ENCODE results near the gene RNF150. TPM values are rescaled to one million over a fixed set of nuclear protein-coding genes. Genes with fewer than 3 reads are reported as not detected.
"Not testable (repeated sequence)": the region's sequence is repeated elsewhere in the genome, so short reads cannot be mapped to it uniquely, and the experiment has no call there.

The RNF150 gene
- total RNA-seq, 4 donors from 2014 or later, result 13.1 to 24.3 (median 15.7) TPM

DNA sequence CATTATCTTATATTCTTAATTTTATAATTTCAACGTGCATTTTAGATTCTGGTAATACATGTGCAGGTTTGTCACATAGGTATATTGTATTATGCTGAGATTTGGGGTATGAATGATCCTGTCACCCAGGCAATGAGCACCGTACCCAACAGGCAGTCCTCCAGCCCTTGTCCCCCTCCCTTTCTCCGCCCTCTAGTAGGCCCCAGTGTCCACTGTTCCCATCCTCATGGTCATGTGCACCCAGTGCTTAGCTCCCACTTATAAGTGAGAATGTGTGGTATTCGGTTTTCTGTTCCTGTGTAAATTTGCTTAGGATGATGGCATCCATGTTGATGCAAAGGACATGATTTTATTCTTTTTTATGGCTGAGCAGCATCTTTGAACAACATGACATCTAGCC, 70.6 kb downstream of the RNF150 start:
- no peak for DNase-seq (ENCODE audit: low spot score in 2 of 2)
- no peak overlapping the region for H3K27ac ChIP-seq
- H3K27me3 ChIP-seq, result no peaks in the 10 kb centered on the region
- H3K4me3 ChIP-seq, result no peak overlapping the region
- H3K4me1 ChIP-seq, result peaks cover 0 to 4% (median 0%) of the 10 kb centered on the region in 4 donors
- H3K9me3 ChIP-seq, result no peaks in the 10 kb centered on the region
- 83 to 86% methylated on average over 4 of the region's 4 CpGs for WGBS, 2 donors
- TF ChIP-seq, protein P1, sequence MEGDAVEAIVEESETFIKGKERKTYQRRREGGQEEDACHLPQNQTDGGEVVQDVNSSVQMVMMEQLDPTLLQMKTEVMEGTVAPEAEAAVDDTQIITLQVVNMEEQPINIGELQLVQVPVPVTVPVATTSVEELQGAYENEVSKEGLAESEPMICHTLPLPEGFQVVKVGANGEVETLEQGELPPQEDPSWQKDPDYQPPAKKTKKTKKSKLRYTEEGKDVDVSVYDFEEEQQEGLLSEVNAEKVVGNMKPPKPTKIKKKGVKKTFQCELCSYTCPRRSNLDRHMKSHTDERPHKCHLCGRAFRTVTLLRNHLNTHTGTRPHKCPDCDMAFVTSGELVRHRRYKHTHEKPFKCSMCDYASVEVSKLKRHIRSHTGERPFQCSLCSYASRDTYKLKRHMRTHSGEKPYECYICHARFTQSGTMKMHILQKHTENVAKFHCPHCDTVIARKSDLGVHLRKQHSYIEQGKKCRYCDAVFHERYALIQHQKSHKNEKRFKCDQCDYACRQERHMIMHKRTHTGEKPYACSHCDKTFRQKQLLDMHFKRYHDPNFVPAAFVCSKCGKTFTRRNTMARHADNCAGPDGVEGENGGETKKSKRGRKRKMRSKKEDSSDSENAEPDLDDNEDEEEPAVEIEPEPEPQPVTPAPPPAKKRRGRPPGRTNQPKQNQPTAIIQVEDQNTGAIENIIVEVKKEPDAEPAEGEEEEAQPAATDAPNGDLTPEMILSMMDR (IDR thresholded peaks at IDR 0.05), result no peak
- no peak for TF ChIP-seq EP300 (IDR thresholded peaks at IDR 0.05)
- TF ChIP-seq POLR2A (IDR thresholded peaks at IDR 0.05), result no peak
- no peaks in the 10 kb centered on the region for H3K36me3 ChIP-seq

DNA sequence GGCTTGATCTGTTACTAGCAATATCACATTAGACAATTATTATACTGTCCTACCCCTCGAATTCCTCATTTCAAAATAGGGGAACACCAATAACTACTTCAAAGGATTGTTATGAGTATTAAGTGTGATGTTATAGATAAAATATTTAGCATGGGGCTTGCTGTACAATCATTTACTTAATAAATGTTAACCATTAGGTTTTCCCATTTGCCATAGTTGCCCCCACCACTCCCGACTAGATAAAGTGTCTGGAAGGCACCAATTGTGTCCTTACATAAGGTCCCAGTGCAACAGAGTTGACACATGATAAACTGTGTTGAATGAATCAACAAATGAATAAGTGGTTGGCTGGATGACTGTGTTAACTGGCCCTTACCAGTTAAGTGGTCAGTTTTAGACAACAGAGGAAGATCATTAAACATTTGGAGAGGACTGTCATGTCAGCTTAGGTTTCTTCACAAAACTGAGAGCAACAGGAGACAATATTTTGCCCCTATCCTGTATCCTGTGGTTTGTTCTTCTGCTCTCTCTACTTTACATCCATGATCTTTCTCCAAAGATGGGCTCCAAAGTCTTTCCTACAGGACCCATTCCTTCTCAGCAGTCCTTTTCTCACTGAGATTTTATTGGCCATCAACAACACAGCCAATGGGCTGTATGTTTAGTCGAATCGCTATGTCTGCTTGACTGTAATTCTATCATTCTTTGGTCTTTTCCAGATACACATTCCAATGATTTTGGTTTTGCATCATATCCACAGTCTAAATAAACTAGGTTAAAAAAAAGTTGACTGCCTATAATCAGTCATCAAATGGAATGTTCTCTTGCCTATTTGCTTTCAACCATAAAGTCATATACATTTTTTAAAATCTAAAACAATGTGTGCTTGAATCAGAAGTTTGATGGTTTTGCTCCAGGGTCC, 74.4 kb downstream of the RNF150 start:
- Histone ChIP-seq H3K27me3 (no peaks in the 10 kb centered on the region), H3K27ac (no peak overlapping the region), H3K4me1 (no peaks in the 10 kb centered on the region), H3K36me3 (no peaks in the 10 kb centered on the region), H3K9me3 (no peaks in the 10 kb centered on the region), H3K4me3 (no peak overlapping the region)
- TF ChIP-seq EP300 (IDR thresholded peaks at IDR 0.05) (no peak), POLR2A (IDR thresholded peaks at IDR 0.05) (no peak)
- TF ChIP-seq, protein P1 (IDR thresholded peaks at IDR 0.05), result no peak
- 87 to 90% methylated on average over 4 of the region's 4 CpGs for WGBS, 2 donors
- no peak for DNase-seq (ENCODE audit: low spot score in 2 of 2)

DNA sequence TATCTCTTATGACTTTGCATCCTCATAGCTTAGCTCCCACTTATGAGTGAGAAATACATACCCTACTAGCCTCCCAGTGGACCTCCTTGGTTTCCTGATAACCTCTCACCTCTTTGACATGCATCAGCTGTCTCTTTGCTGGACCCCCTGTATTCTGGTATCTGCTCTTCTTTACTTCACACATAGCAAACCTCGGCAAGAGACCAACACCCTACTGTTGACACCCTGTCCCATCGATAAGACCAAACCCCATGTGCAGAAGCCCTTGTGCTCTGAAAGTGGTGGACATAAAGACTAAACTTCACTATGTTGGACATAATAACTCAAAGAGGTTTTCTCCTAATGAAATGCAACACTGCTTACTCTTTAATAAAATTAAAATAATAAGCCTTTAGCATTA, 75.7 kb downstream of the RNF150 start:
- Histone ChIP-seq H3K36me3 (no peaks in the 10 kb centered on the region), H3K27me3 (no peaks in the 10 kb centered on the region), H3K4me1 (no peaks in the 10 kb centered on the region), H3K9me3 (no peaks in the 10 kb centered on the region), H3K27ac (no peak overlapping the region), H3K4me3 (no peak overlapping the region)
- DNase-seq (ENCODE audit: low spot score in 2 of 2), result no peak
- TF ChIP-seq POLR2A (IDR thresholded peaks at IDR 0.05) (no peak), EP300 (IDR thresholded peaks at IDR 0.05) (no peak)
- WGBS, 2 donors, result 91 to 94% methylated on average over 2 of the region's 2 CpGs

DNA sequence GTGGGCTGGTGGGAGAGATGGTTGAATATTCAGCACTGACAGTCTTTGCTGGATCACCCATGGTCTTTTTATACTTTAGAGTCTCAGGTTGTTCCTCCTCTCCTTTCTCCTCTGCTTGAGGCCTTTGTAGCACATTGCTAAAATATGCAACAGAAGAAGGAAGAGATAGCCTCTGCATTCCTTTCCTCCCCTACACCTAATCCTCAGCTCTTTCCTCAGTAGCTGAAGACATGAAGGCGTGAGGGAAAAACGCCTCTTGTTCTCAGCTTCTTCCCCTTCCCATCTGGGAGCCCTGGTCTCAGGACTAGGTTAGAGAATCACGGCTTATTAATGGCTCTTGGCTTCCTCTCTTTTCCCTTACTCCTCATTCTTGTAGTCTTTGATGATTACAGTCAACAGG, 76.8 kb downstream of the RNF150 start:
- H3K4me3 ChIP-seq, result no peak overlapping the region
- peaks cover 0 to 3% (median 0%) of the 10 kb centered on the region in 4 donors for H3K9me3 ChIP-seq
- no peak overlapping the region for H3K27ac ChIP-seq
- H3K36me3 ChIP-seq, result no peaks in the 10 kb centered on the region
- 79 to 84% methylated on average over 3 of the region's 3 CpGs for WGBS, 2 donors
- DNase-seq (ENCODE audit: low spot score in 2 of 2), result no peak
- no peak for TF ChIP-seq EP300 (IDR thresholded peaks at IDR 0.05)
- TF ChIP-seq, protein P1 (IDR thresholded peaks at IDR 0.05), result no peak
- no peak for TF ChIP-seq POLR2A (IDR thresholded peaks at IDR 0.05)
- no peaks in the 10 kb centered on the region for H3K27me3 ChIP-seq
- no peaks in the 10 kb centered on the region for H3K4me1 ChIP-seq

DNA sequence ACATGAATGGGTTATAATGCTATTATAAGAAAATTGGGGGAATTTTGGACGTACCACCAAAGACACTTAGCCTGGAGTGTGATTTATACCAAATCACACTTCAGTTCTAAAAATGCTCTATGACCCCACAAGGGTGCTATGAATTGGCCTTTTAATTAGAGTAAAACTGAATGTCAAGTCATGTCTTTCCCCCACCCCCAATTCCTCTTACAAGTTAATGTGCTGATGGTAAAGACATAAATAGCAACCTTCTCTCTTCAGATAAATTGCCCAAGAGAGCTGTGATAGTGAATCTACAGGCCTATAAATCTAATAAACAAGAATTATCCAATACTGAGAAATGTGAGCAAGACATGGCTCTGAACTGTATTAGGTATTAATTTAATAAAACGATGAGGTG, 78.8 kb downstream of the RNF150 start:
- TF ChIP-seq, protein P1 (IDR thresholded peaks at IDR 0.05), result no peak
- no peak for TF ChIP-seq POLR2A (IDR thresholded peaks at IDR 0.05)
- TF ChIP-seq EP300 (IDR thresholded peaks at IDR 0.05), result no peak
- peaks cover 0 to 12% (median 0%) of the 10 kb centered on the region in 4 donors for H3K9me3 ChIP-seq
- WGBS, 2 donors, result 84 to 86% methylated on average over 2 of the region's 2 CpGs
- peaks cover 0 to 3% (median 0%) of the 10 kb centered on the region in 3 donors for H3K36me3 ChIP-seq
- DNase-seq (ENCODE audit: low spot score in 2 of 2), result no peak
- H3K4me3 ChIP-seq, result no peak overlapping the region
- H3K27me3 ChIP-seq, result no peaks in the 10 kb centered on the region
- H3K27ac ChIP-seq, result no peak overlapping the region
- no peaks in the 10 kb centered on the region for H3K4me1 ChIP-seq

DNA sequence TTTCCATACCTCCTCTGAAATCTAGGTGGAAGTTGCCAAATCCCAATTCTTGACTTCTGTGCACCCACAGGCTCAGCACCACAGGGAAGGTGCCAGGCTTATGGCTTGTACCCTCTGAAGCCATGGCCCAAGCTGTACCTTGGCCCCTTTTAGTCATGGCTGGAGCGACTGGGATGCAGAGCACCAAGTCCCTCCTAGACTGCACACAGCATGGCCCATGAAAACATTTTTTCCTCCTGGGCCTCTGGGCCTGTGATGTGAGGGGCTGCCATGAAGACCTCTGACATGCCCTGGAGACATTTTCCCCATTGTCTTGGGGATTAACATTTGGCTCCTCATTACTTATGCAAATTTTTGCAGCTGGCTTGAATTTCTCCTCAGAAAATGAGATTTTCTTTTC, 82.3 kb downstream of the RNF150 start:
- H3K27me3 ChIP-seq; H3K27ac ChIP-seq; H3K36me3 ChIP-seq; H3K4me3 ChIP-seq; H3K4me1 ChIP-seq; DNase-seq (ENCODE audit: low spot score in 2 of 2): not testable (repeated sequence)
- 92% methylated on average over 1 of the region's 1 CpG for WGBS, 2 donors
- peaks cover 0 to 12% (median 0%) of the 10 kb centered on the region in 4 donors for H3K9me3 ChIP-seq

Data from tibial nerve (tissue), 4 donors.